Lower leg skin (tissue), 3 donors: ENCODE results near the gene SORT1.

Experiments
- POLR2A ChIP-seq, 2 donors: fragments of 450-650 bp; IDR thresholded peaks; one replicate each; pipeline ENCODE4 v1.6.1; 2016 to 2017; ENCODE audit warnings: antibody characterized with exemption in 2 of 2, mild to moderate bottlenecking in 1 of 2, moderate library complexity in 1 of 2
- TF ChIP-seq, protein P1 (sequence below), 3 donors: fragments of 450-650 bp; IDR thresholded peaks; one replicate each; pipeline ENCODE4 v1.5.1; 2016; ENCODE audit warnings: antibody characterized with exemption in 3 of 3, mild to moderate bottlenecking in 3 of 3, moderate library complexity in 2 of 3

DNA sequence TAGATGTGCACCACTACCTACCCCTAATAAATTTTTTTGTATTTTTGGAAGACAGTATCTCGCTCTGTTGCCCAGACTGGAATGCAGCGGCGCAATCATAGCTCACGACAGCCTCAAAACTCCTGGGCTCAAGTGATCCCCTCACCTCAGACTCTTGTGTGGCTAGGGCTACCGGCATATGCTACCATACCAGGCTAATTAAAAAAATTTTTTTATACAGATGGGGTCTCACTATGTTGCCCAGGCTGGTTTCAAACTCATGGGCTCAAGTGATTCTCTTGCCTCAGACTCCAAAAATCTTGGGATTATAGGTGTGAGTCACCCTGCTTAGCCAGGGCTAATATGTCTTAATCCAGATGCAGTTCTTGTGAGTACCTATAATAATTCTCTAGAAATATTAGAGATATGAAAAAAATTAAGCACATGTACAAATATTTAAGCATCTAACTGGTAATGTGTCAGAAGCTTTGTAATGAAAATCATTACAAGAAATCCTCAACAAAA, 9.5 kb downstream of the SORT1 start:
- TF ChIP-seq, protein P1, sequence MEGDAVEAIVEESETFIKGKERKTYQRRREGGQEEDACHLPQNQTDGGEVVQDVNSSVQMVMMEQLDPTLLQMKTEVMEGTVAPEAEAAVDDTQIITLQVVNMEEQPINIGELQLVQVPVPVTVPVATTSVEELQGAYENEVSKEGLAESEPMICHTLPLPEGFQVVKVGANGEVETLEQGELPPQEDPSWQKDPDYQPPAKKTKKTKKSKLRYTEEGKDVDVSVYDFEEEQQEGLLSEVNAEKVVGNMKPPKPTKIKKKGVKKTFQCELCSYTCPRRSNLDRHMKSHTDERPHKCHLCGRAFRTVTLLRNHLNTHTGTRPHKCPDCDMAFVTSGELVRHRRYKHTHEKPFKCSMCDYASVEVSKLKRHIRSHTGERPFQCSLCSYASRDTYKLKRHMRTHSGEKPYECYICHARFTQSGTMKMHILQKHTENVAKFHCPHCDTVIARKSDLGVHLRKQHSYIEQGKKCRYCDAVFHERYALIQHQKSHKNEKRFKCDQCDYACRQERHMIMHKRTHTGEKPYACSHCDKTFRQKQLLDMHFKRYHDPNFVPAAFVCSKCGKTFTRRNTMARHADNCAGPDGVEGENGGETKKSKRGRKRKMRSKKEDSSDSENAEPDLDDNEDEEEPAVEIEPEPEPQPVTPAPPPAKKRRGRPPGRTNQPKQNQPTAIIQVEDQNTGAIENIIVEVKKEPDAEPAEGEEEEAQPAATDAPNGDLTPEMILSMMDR (IDR thresholded peaks at IDR 0.05) = no peak
- TF ChIP-seq POLR2A (IDR thresholded peaks at IDR 0.05) = no peak
